Activated CD4-positive, alpha-beta memory T cell treated with anti-CD3 and anti-CD28 coated beads for 36 hours (primary cell): ENCODE results near the gene LSM12. TPM values are rescaled to one million over a fixed set of nuclear protein-coding genes. Genes with fewer than 3 reads are reported as not detected.
A peak's percentile ranks its signal among the peaks of the same experiment; 100 is the strongest.

Source experiments
- CTCF ChIA-PET: fragments of 350-600 bp; sonication (Branson Sonifier 250); formaldehyde crosslinking; loops from one replicate; lab custom pipeline; 2021; ENCODE audit warnings: antibody characterized with exemption, inconsistent platforms; lab: Charles Lee
- POLR2A ChIA-PET: fragments of 350-600 bp; sonication (Branson Sonifier 250); formaldehyde crosslinking; loops from one replicate; lab custom pipeline; 2021; ENCODE audit warnings: antibody characterized with exemption; lab: Charles Lee
- DNase-seq: peaks from one replicate; pipeline ENCODE4 v3.0.0-alpha.2; 2020
- H3K27ac Mint-ChIP-seq: one replicate; pipeline ENCODE4 v1.8.0; 2021; ENCODE audit warnings: mixed read lengths
- H3K27me3 Mint-ChIP-seq: one replicate; pipeline ENCODE4 v1.8.0; 2021; ENCODE audit warnings: mixed read lengths
- H3K36me3 Mint-ChIP-seq: one replicate; pipeline ENCODE4 v1.8.0; 2021; ENCODE audit warnings: mixed read lengths
- H3K4me1 Mint-ChIP-seq: one replicate; pipeline ENCODE4 v1.8.0; 2021; ENCODE audit warnings: low read depth, mixed read lengths
- H3K4me3 Mint-ChIP-seq: one replicate; pipeline ENCODE4 v1.8.0; 2021; ENCODE audit warnings: mild to moderate bottlenecking, mixed read lengths
- H3K9me3 Mint-ChIP-seq: one replicate; pipeline ENCODE4 v1.8.0; 2021; ENCODE audit warnings: mixed read lengths
- intact Hi-C: fragments of 100-400 bp; cut with micrococcal nuclease; formaldehyde crosslinking; loops from one replicate; pipeline ENCODE4 v1.15.1; 2023
- total RNA-seq, 2 experiments: library from RNA; stranded (reverse); gene quantifications; one replicate each; pipeline ENCODE4 v1.2.3, GENCODE V29; 2021

The LSM12 gene
- total RNA-seq, 2 experiments from 2014 or later = 76.8 to 81.8 TPM

GRCh38 chr17:44010966-44011647, 55.4 kb downstream of the LSM12 start:
- intact Hi-C loops = no loop called here
- ChIA-PET CTCF (no interaction called here), POLR2A (interaction anchor here (0.7 kb wide), 1 partner anchor 18 kb away, joined by 3 read pairs; no protein-coding TSS in a partner anchor)
- no peaks in the 10 kb centered on the region for H3K9me3 Mint-ChIP-seq
- H3K4me3 Mint-ChIP-seq = no peak overlapping the region
- H3K27me3 Mint-ChIP-seq = peaks cover under 1% of the 10 kb centered on the region
- DNase-seq = no peak
- H3K4me1 Mint-ChIP-seq = peaks cover 32% of the 10 kb centered on the region
- no peak overlapping the region for H3K27ac Mint-ChIP-seq
- peaks cover 11% of the 10 kb centered on the region for H3K36me3 Mint-ChIP-seq

GRCh38 chr17:44008205-44008909, 58.1 kb downstream of the LSM12 start:
- H3K27me3 Mint-ChIP-seq = peaks cover 6% of the 10 kb centered on the region
- H3K9me3 Mint-ChIP-seq = no peaks in the 10 kb centered on the region
- ChIA-PET POLR2A (interaction anchor here (0.7 to 1.1 kb wide), 2 partner anchors 101 to 165 kb away, joined by 3 to 4 read pairs; partner anchors contain the start of gene MPP2), CTCF (interaction anchor here (0.6 to 1.8 kb wide), 9 partner anchors 10 to 196 kb away, joined by 3 to 6 read pairs (median 4); no protein-coding TSS in a partner anchor)
- intact Hi-C loops = loop anchor here (5.0 kb wide), 2 partner anchors 114 to 319 kb away; partner anchors contain the start of gene HDAC5
- H3K4me1 Mint-ChIP-seq = peaks cover 24% of the 10 kb centered on the region
- no peak overlapping the region for H3K27ac Mint-ChIP-seq
- H3K36me3 Mint-ChIP-seq = peaks cover 7% of the 10 kb centered on the region
- H3K4me3 Mint-ChIP-seq = peak overlapping the region; percentile 86
- DNase-seq = no peak

GRCh38 chr17:44007346-44008204, 58.9 kb downstream of the LSM12 start:
- peaks cover 19% of the 10 kb centered on the region for H3K4me1 Mint-ChIP-seq
- H3K27ac Mint-ChIP-seq = no peak overlapping the region
- no peak for DNase-seq

GRCh38 chr17:44006598-44007345, 59.7 kb downstream of the LSM12 start:
- intact Hi-C loops = loop anchor here (1.0 to 5.0 kb wide), 4 partner anchors 60 to 321 kb away; partner anchors contain the start of genes HDAC5, LSM12 and TMUB2
- CTCF ChIA-PET = interaction anchor here (0.7 to 1.5 kb wide), 8 partner anchors 8 to 325 kb away, joined by 3 to 6 read pairs (median 4); partner anchors contain the start of gene TMEM101
- Mint-ChIP-seq H3K4me3 (peak overlapping the region; percentile 86), H3K9me3 (no peaks in the 10 kb centered on the region), H3K27ac (peak overlapping the region; percentile 3), H3K4me1 (peaks cover 23% of the 10 kb centered on the region), H3K27me3 (peaks cover 6% of the 10 kb centered on the region), H3K36me3 (peaks cover 7% of the 10 kb centered on the region)
- DNase-seq = peak; percentile 100
- POLR2A ChIA-PET = interaction anchor here (0.6 kb wide), 1 partner anchor 59 kb away, joined by 3 read pairs; no protein-coding TSS in a partner anchor

More at GRCh38 chr17:44007346-44008204, 58.9 kb downstream of the LSM12 start:
- CTCF ChIA-PET = interaction anchor here (0.8 to 1.8 kb wide), 10 partner anchors 9 to 324 kb away, joined by 3 to 6 read pairs (median 4); no protein-coding TSS in a partner anchor
- POLR2A ChIA-PET = interaction anchor here (0.6 to 1.1 kb wide), 2 partner anchors 58 to 166 kb away, joined by 3 read pairs; no protein-coding TSS in a partner anchor
- intact Hi-C loops = loop anchor here (2.0 to 5.0 kb wide), 3 partner anchors 59 to 320 kb away; partner anchors contain the start of genes HDAC5 and LSM12
- Mint-ChIP-seq H3K27me3 (peaks cover 6% of the 10 kb centered on the region), H3K9me3 (no peaks in the 10 kb centered on the region), H3K36me3 (peaks cover 7% of the 10 kb centered on the region), H3K4me3 (peak overlapping the region; percentile 86)

- POLR2A ChIA-PET = no interaction called here
- intact Hi-C loops = loop anchor here (1.0 to 5.0 kb wide), 4 partner anchors 61 to 321 kb away; partner anchors contain the start of genes HDAC5, LSM12 and TMUB2
Measured at GRCh38 chr17:44006272-44006597, 60.2 kb downstream of the LSM12 start.

GRCh38 chr17:44005527-44006271, 60.8 kb downstream of the LSM12 start:
- H3K4me1 Mint-ChIP-seq = peaks cover 24% of the 10 kb centered on the region
- peaks cover 6% of the 10 kb centered on the region for H3K27me3 Mint-ChIP-seq
- POLR2A ChIA-PET = no interaction called here
- CTCF ChIA-PET = interaction anchor here (1.0 to 1.4 kb wide), 2 partner anchors 9 to 10 kb away, joined by 3 to 5 read pairs; partner anchors contain the start of gene TMEM101
- intact Hi-C loops = loop anchor here (1.0 to 5.0 kb wide), 4 partner anchors 61 to 322 kb away; partner anchors contain the start of genes HDAC5, LSM12 and TMUB2
- H3K9me3 Mint-ChIP-seq = no peaks in the 10 kb centered on the region
- H3K4me3 Mint-ChIP-seq = peak overlapping the region; percentile 86
- DNase-seq = peak; percentile 61
- H3K36me3 Mint-ChIP-seq = peaks cover 4% of the 10 kb centered on the region
- no peak overlapping the region for H3K27ac Mint-ChIP-seq

More at GRCh38 chr17:44006272-44006597, 60.2 kb downstream of the LSM12 start:
- Mint-ChIP-seq H3K4me1 (peaks cover 24% of the 10 kb centered on the region), H3K36me3 (peaks cover 4% of the 10 kb centered on the region), H3K27me3 (peaks cover 6% of the 10 kb centered on the region), H3K27ac (peak overlapping the region; percentile 3), H3K9me3 (no peaks in the 10 kb centered on the region), H3K4me3 (peak overlapping the region; percentile 86)
- DNase-seq = no peak
- CTCF ChIA-PET = interaction anchor here (0.7 to 1.4 kb wide), 3 partner anchors 9 to 62 kb away, joined by 3 to 5 read pairs (median 4); partner anchors contain the start of gene TMEM101

- POLR2A ChIA-PET = no interaction called here
- peak; percentile 47 for DNase-seq
- intact Hi-C loops = loop anchor here (5.0 kb wide), 2 partner anchors 117 to 322 kb away; partner anchors contain the start of gene HDAC5
- peaks cover 2% of the 10 kb centered on the region for H3K36me3 Mint-ChIP-seq
- CTCF ChIA-PET = no interaction called here
- H3K9me3 Mint-ChIP-seq = no peaks in the 10 kb centered on the region
- peaks cover 24% of the 10 kb centered on the region for H3K4me1 Mint-ChIP-seq
- H3K27ac Mint-ChIP-seq = no peak overlapping the region
- H3K4me3 Mint-ChIP-seq = peak overlapping the region; percentile 43
- peaks cover 6% of the 10 kb centered on the region for H3K27me3 Mint-ChIP-seq
Measured at GRCh38 chr17:44004761-44005526, 61.5 kb downstream of the LSM12 start.

GRCh38 chr17:44004077-44004760, 62.3 kb downstream of the LSM12 start, which contains the start of gene NAGS:
Gene NAGS (plus strand): TSS chr17:44004622. CDS start chr17:44004664, 42 bp downstream.
- ChIA-PET POLR2A (no interaction called here), CTCF (interaction anchor here (1.4 to 1.7 kb wide), 2 partner anchors 10 to 94 kb away, joined by 4 to 6 read pairs; no protein-coding TSS in a partner anchor)
- Mint-ChIP-seq H3K4me3 (peak within 1 kb of the TSS; percentile 43), H3K9me3 (no peaks in the 10 kb centered on the region), H3K4me1 (peaks cover 24% of the 10 kb centered on the region), H3K36me3 (no peaks in the 10 kb centered on the region), H3K27me3 (peaks cover 6% of the 10 kb centered on the region), H3K27ac (no peak within 1 kb of the TSS)
- intact Hi-C loops = no loop called here
- DNase-seq = peak; percentile 28
